GM10266 (cell line): ENCODE measurements around the gene PRKACB.

Experiments used
- DNase-seq: peaks from one replicate; pipeline ENCODE4 v3.0.0; 2012; ENCODE audit errors: extremely low spot score
- TF ChIP-seq, protein P1 (sequence below): IDR thresholded peaks from 2 replicates; pipeline ENCODE4 v1.5.1; 2012; ENCODE audit warnings: mild to moderate bottlenecking, low read depth; ENCODE audit not compliant: control insufficient read depth, insufficient read depth; ENCODE audit errors: missing control alignments

Gene PRKACB

DNA sequence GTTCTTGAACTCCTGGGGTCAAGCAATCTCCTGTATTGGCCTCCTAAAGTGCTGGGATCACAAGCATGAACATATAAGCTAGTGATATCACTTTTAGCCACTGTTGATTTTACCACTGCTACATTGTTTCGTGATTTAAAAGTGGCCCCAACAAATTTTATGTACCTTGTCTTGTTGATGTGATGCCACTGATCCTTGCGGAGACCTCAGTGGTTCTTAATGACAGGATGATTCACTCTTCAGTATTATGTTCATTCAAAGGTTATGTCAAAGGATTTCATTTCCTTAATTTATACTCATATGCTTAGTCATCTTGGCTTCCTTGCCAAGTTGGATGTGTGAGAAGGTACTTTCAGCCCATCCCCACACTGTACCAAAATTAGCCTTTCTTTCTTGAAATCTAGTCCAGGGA lies 12.1 kb downstream of the PRKACB start:
- no peak for DNase-seq
- TF ChIP-seq, protein P1, sequence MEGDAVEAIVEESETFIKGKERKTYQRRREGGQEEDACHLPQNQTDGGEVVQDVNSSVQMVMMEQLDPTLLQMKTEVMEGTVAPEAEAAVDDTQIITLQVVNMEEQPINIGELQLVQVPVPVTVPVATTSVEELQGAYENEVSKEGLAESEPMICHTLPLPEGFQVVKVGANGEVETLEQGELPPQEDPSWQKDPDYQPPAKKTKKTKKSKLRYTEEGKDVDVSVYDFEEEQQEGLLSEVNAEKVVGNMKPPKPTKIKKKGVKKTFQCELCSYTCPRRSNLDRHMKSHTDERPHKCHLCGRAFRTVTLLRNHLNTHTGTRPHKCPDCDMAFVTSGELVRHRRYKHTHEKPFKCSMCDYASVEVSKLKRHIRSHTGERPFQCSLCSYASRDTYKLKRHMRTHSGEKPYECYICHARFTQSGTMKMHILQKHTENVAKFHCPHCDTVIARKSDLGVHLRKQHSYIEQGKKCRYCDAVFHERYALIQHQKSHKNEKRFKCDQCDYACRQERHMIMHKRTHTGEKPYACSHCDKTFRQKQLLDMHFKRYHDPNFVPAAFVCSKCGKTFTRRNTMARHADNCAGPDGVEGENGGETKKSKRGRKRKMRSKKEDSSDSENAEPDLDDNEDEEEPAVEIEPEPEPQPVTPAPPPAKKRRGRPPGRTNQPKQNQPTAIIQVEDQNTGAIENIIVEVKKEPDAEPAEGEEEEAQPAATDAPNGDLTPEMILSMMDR = no peak

DNA sequence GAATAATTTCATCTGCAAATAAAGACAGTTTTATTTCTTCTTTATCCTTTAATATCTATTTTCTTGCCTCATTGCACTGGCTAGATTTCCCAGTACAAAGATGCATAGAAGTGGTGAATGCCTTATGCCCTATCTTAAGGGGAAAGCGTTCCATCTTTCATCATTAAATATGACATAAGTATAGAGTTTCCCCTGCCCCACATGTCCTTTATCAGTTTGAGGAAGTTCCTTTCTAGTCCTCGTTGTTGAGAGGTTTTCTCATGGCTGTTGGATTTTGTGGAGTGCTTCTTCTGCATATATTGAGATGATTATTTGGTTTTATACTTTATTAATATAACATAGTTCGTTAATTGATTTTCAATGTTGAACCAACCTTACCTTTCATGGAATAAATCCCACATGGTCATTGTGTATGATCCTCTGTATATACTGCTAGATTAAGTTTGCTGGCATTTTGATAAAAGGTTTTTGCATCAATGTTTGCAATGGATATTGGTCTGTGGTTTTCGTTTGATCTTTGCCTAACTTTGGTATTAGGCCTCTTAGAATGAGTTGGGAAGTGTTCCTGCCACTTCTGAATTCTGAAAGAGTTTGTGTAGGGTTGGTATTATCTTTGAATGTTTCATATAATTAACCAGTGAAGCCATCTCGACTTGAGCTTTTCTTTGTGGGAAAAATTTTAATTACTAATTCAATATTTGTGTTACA lies 15.6 kb downstream of the PRKACB start:
- no peak for DNase-seq
- TF ChIP-seq, protein P1 = no peak

DNA sequence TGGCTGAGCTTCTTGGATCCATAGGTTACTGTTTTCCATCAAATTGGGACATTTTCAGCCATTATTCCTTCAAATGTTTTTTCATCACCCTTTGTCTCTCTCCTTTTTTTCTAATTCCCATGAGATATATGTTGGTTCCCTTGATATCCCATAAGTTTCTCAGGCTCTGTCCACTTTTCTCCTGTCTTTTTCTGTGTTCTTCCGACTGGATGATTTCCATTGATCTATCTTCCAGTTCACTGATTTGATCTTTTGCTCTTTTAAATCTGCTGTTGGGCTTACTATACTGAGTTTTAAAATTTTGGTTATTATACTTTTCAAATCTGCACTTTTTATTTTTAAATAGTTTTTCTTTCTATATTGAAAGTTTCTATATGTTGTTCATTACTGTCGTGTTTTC lies 18.2 kb downstream of the PRKACB start:
- TF ChIP-seq, protein P1 = no peak
- DNase-seq = no peak

DNA sequence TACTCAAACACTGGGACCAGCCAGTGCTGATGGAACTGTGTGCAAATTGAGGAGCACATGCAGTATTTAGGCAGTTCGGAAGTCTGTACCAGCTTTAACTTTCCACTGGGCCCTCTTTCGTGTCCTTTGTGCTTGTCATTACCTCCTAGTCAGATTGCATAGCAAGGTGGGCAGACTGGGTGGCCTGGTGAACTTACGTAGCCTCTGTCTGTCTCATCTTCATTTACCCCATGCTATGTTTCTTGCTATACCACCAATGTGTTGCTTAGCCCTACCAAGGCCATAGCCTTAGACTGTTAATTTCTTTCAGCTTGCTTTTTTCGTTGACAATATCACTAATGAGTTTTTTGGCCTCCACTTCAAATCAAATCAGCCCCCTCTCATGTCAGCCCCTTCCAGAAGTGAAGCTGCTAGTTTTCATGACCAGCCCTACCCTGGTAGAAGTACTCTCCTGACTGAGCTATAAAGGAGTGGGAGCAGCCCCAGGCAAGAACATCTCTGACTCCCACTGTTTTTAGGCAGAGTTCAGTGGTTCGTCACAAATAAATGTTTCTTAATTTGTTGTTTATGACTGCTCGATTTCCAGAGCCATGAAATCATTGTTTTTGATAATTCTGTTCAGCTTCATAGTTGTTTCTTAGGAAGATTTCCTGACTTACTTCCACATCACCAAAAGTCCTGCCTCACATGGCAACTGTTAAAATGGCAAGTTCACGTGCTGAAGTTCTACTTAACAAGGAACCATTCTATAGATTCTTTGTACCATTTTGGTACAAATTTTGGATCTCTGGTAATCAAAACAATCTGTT lies 19.3 kb downstream of the PRKACB start:
- TF ChIP-seq, protein P1 = no peak
- DNase-seq = no peak

DNA sequence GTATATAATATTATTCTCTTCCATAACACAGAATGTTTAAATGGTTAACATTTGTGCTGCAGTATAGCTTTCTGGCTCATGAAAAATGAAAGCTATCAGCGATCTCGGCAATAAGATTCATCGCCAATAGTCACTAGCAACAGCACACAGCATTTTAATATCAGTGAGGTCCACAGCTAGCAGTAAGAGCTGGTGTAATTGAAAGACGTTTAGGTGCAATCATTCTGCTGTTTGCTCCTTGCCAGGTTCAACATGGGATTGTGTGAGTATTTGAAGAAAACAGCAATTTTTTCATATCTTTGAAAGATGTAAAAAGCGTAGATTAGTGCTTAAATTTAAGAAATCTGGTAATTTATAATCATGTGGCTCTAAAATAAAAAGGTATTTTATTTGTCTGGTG lies 20.1 kb downstream of the PRKACB start:
- no peak for DNase-seq
- TF ChIP-seq, protein P1 = no peak

DNA sequence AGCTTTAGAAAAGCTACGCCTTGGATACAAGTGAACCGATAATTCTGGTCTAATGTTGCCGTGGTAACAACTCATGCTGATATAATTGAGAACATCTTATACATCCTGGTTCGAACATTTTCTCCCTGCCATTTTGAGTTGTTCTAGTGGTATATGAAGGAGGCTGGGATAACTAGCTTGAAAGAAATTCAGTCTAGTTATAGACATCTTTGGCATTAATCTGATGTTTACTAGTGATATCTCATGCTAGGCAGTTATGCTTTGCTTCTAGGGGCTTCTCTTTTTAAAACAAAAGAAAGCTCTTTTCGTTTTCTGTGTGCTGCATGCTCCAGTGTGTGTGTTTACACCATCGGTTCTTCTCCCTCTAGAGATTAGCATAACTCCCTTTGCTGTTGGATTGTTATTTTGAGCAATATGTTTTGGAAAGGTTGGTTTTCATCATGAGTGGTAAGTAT lies 20.5 kb downstream of the PRKACB start:
- DNase-seq = no peak
- TF ChIP-seq, protein P1 = no peak

DNA sequence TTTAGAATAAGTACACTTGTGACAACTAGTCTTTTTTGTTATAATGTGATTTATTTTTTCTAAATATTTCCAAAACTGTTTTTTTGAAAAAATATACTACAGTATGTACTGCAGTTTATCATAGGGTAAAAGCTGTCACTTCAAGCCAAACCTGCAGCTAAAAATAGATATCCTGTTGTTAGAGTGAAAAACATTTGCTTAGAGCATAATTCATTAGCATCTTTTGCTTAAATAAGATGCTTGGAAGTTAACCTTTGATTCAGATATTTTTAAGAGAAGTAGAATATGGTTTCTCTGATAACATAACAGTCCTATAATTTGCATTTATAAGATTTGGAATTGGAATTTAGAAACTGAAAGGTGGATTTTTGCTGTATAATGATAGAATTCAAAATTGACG lies 21.5 kb downstream of the PRKACB start:
- TF ChIP-seq, protein P1 = no peak
- DNase-seq = no peak
